HepG2 (cell line): ENCODE measurements around the gene ILRUN. TPM values are rescaled to one million over a fixed set of nuclear protein-coding genes. Genes with fewer than 3 reads are reported as not detected.

Source experiments
- ERF ChIP-seq: IDR thresholded peaks from 2 replicates; pipeline ENCODE4 v1.6.1; 2018; ENCODE audit warnings: missing biosample characterization, missing genetic modification reagents
- FOXA1 ChIP-seq, 2 experiments: fragments of 450-650 bp in 1 of 2; sonication (generic) in 1 of 2; formaldehyde crosslinking in 1 of 2; IDR thresholded peaks; 2 replicates each; pipeline versions ENCODE4 v1.4.0 to v1.6.1; 2016 to 2020; ENCODE audit warnings: missing genetic modification reagents in 1 of 2
- MEIS2 ChIP-seq: sonication (generic); formaldehyde crosslinking; IDR thresholded peaks from 2 replicates; pipeline ENCODE4 v1.9.0; 2021; ENCODE audit warnings: mild to moderate bottlenecking, missing genetic modification reagents
- PAWR ChIP-seq: sonication (generic); formaldehyde crosslinking; IDR thresholded peaks from 2 replicates; pipeline ENCODE4 v1.4.0; 2020; ENCODE audit warnings: missing genetic modification reagents, mild to moderate bottlenecking, borderline replicate concordance
- PBX3 ChIP-seq: sonication (generic); formaldehyde crosslinking; IDR thresholded peaks from 2 replicates; pipeline ENCODE4 v1.8.1; 2023; ENCODE audit warnings: missing genetic modification reagents, inconsistent platforms, borderline replicate concordance
- PRMT3 ChIP-seq: sonication (generic); formaldehyde crosslinking; IDR thresholded peaks from 2 replicates; pipeline ENCODE4 v1.8.1; 2022; ENCODE audit warnings: low read depth, mild to moderate bottlenecking, moderate library complexity, missing genetic modification reagents, borderline replicate concordance
- RFX3 ChIP-seq: IDR thresholded peaks from 2 replicates; pipeline ENCODE4 v1.6.1; 2016; ENCODE audit warnings: missing biosample characterization, missing genetic modification reagents
- SAP130 ChIP-seq: IDR thresholded peaks from 2 replicates; pipeline ENCODE4 v1.6.1; 2016; ENCODE audit warnings: low read depth
- TAF15 ChIP-seq: fragments of 200-400 bp; formaldehyde crosslinking; IDR thresholded peaks from one replicate; pipeline ENCODE4 v1.6.1; 2018; ENCODE audit warnings: mild to moderate bottlenecking, low read depth, low read length; ENCODE audit not compliant: poor library complexity, severe bottlenecking
- ZBTB20 ChIP-seq: sonication (generic); formaldehyde crosslinking; IDR thresholded peaks from 2 replicates; pipeline ENCODE4 v1.8.1; 2023; ENCODE audit warnings: missing genetic modification reagents, low read depth, mild to moderate bottlenecking, borderline replicate concordance
- ZBTB34 ChIP-seq: sonication (generic); formaldehyde crosslinking; IDR thresholded peaks from 2 replicates; pipeline ENCODE4 v1.8.0; 2022; ENCODE audit warnings: mild to moderate bottlenecking, missing genetic modification reagents
- ZBTB40 ChIP-seq, 2 experiments: fragments of 450-650 bp in 1 of 2; sonication (generic) in 1 of 2; formaldehyde crosslinking in 1 of 2; IDR thresholded peaks; 2 replicates each; pipeline versions ENCODE4 v1.6.1 to v1.8.0; 2016 to 2022; ENCODE audit warnings: antibody characterized with exemption in 1 of 2, mild to moderate bottlenecking in 1 of 2, missing genetic modification reagents in 1 of 2
- ZBTB42 ChIP-seq: sonication (generic); formaldehyde crosslinking; IDR thresholded peaks from 2 replicates; pipeline ENCODE4 v1.5.0; 2020; ENCODE audit warnings: mild to moderate bottlenecking, missing genetic modification reagents
- ZFP1 ChIP-seq: IDR thresholded peaks from 2 replicates; pipeline ENCODE4 v1.6.1; 2016
- ZFX ChIP-seq: sonication (generic); formaldehyde crosslinking; IDR thresholded peaks from 2 replicates; pipeline ENCODE4 v1.4.0; 2020; ENCODE audit warnings: mild to moderate bottlenecking, low read depth, missing genetic modification reagents, moderate library complexity
- ZFYVE20 ChIP-seq: sonication (generic); formaldehyde crosslinking; IDR thresholded peaks from 2 replicates; pipeline ENCODE4 v1.8.0; 2023; ENCODE audit warnings: low read depth, mild to moderate bottlenecking, moderate library complexity, missing genetic modification reagents, borderline replicate concordance
- ZNF678 ChIP-seq: sonication (generic); formaldehyde crosslinking; IDR thresholded peaks from 2 replicates; pipeline ENCODE4 v1.4.0; 2020; ENCODE audit warnings: mild to moderate bottlenecking, missing genetic modification reagents
- ZNF724P ChIP-seq: sonication (generic); formaldehyde crosslinking; IDR thresholded peaks from 2 replicates; pipeline ENCODE4 v1.8.0; 2022; ENCODE audit warnings: missing genetic modification reagents, borderline replicate concordance
- ZNF781 ChIP-seq: sonication (generic); formaldehyde crosslinking; IDR thresholded peaks from 2 replicates; pipeline ENCODE4 v1.5.1; 2020; ENCODE audit warnings: borderline replicate concordance, mild to moderate bottlenecking, missing genetic modification reagents; ENCODE audit errors: not compliant biosample characterization
- polyA plus RNA-seq, 8 experiments: library from polyadenylated mRNA; depleted of rRNA in 3 of 8; stranded (reverse) in 7 of 8; unstranded in 1 of 8; fragments of >200 nt; fragmentation: Illumina TruSeq in 4 of 8; extraction: Trizol in 4 of 8; gene quantifications; 2 replicates each; pipeline versions ENCODE4 v1.2.1 to v1.2.3, GENCODE V29; 2011 to 2016; ENCODE audit warnings: low read depth in 4 of 8, missing spikeins in 1 of 8, mixed read lengths in 1 of 8; ENCODE audit not compliant: insufficient read depth in 1 of 8
- total RNA-seq, 5 experiments: library from RNA; depleted of rRNA; stranded (reverse); fragments of >200 nt; fragmentation: Illumina TruSeq; extraction: Trizol; gene quantifications; 2 replicates each; pipeline ENCODE4 v1.2.3, GENCODE V29; 2016; ENCODE audit warnings: low read depth in 1 of 5

Gene ILRUN
- total and polyA plus RNA-seq, 2 of the 13 experiments (the other 11 are each of a cell fraction or from before 2014, with no cell fraction given), result 45.5 to 66.6 TPM

- TF ChIP-seq TAF15 (no peak), ZNF678 (CRISPR knock-in tag) (no peak), MEIS2 (CRISPR knock-in tag) (no peak), ZFYVE20 (no peak), PRMT3 (CRISPR knock-in tag) (no peak), ZBTB34 (CRISPR knock-in tag) (no peak), RFX3 (CRISPR knock-in tag) (no peak), ZFP1 (CRISPR knock-in tag) (0 out of 2 replicates have a peak, but pooled peaks have one; percentile 18), ZNF724P (no peak), FOXA1 (IDR thresholded peaks at IDR 0.05) (no peak), FOXA1 (CRISPR knock-in tag; IDR thresholded peaks at IDR 0.05) (peak; percentile 81), PBX3 (CRISPR knock-in tag) (no peak), PAWR (CRISPR knock-in tag) (no peak), ZBTB20 (CRISPR knock-in tag) (peak; percentile 65; the same call in 1 of the 2 replicates), ZFX (no peak), SAP130 (CRISPR knock-in tag) (peak; percentile 52), ZBTB40 (IDR thresholded peaks at IDR 0.05) (no peak), ZBTB40 (CRISPR knock-in tag; IDR thresholded peaks at IDR 0.05) (no peak), ERF (CRISPR knock-in tag) (no peak), ZNF781 (no peak), ZBTB42 (CRISPR knock-in tag) (no peak)
Measured at GRCh38 chr6:34674268-34674639, 22.3 kb downstream of the ILRUN start (continued).
